ENCODE measurements around the gene DRGX. TPM values are rescaled to one million over a fixed set of nuclear protein-coding genes. Genes with fewer than 3 reads are reported as not detected.

DRGX gene
- total RNA-seq, 1 experiment from 2014 or later = not detected

GRCh38 chr10:49441488-49442476 lies 45.9 kb upstream of the DRGX start:
- ChIA-PET POLR2A (ENCODE audit: low non-redundant PET) (no interaction called here), CTCF (no interaction called here)
- BruUV-seq (replicated peaks) = no TSS peak
- intact Hi-C loops (cut with micrococcal nuclease; ENCODE audit: unreplicated experiment) = no loop called here
- Histone ChIP-seq H3K4me1 (ENCODE audit: insufficient read depth, low read length, poor library complexity, severe bottlenecking) (no peaks in the 10 kb centered on the region), H3K36me3 (ENCODE audit: insufficient read depth, low read length, poor library complexity, severe bottlenecking) (no peaks in the 10 kb centered on the region), H3K27me3 (replicated peaks; ENCODE audit: insufficient read depth, low read depth, low read length, poor library complexity) (no peaks in the 10 kb centered on the region), H3K9me3 (ENCODE audit: low read depth, low read length, poor library complexity, severe bottlenecking) (no peaks in the 10 kb centered on the region), H3K27ac (ENCODE audit: low read depth, low read length, poor library complexity, severe bottlenecking) (no peak overlapping the region), H3K4me3 (ENCODE audit: low read depth, low read length, poor library complexity, severe bottlenecking) (no peak overlapping the region)
- no peak for DNase-seq (ENCODE audit: low spot score)
- no peak for TF ChIP-seq CTCF (conservative IDR thresholded peaks at IDR 0.05; ENCODE audit: low read depth, low read length)
- TF ChIP-seq EZH2 (IDR thresholded peaks at IDR 0.05; ENCODE audit: borderline replicate concordance, low read depth, low read length, poor library complexity, severe bottlenecking) = no peak

- H3K27me3 ChIP-seq (replicated peaks; ENCODE audit: insufficient read depth, low read depth, low read length, poor library complexity) = no peaks in the 10 kb centered on the region
- no peak overlapping the region for H3K27ac ChIP-seq (ENCODE audit: low read depth, low read length, poor library complexity, severe bottlenecking)
- H3K9me3 ChIP-seq (ENCODE audit: low read depth, low read length, poor library complexity, severe bottlenecking) = no peaks in the 10 kb centered on the region
- H3K4me3 ChIP-seq (ENCODE audit: low read depth, low read length, poor library complexity, severe bottlenecking) = no peak overlapping the region
- intact Hi-C loops (cut with micrococcal nuclease; ENCODE audit: unreplicated experiment) = no loop called here
- H3K36me3 ChIP-seq (ENCODE audit: insufficient read depth, low read length, poor library complexity, severe bottlenecking) = no peaks in the 10 kb centered on the region
- no TSS peak for BruUV-seq (replicated peaks)
- DNase-seq (ENCODE audit: low spot score) = no peak
- CTCF ChIA-PET = no interaction called here
- TF ChIP-seq CTCF (conservative IDR thresholded peaks at IDR 0.05; ENCODE audit: low read depth, low read length) = no peak
- TF ChIP-seq EZH2 (IDR thresholded peaks at IDR 0.05; ENCODE audit: borderline replicate concordance, low read depth, low read length, poor library complexity, severe bottlenecking) = no peak
- POLR2A ChIA-PET (ENCODE audit: low non-redundant PET) = no interaction called here
- H3K4me1 ChIP-seq (ENCODE audit: insufficient read depth, low read length, poor library complexity, severe bottlenecking) = no peaks in the 10 kb centered on the region
These were observed 39.3 kb upstream of the DRGX start for GRCh38 chr10:49435225-49435624.

- Histone ChIP-seq H3K36me3 (ENCODE audit: insufficient read depth, low read length, poor library complexity, severe bottlenecking) (no peaks in the 10 kb centered on the region), H3K9me3 (ENCODE audit: low read depth, low read length, poor library complexity, severe bottlenecking) (no peaks in the 10 kb centered on the region), H3K27ac (ENCODE audit: low read depth, low read length, poor library complexity, severe bottlenecking) (no peak overlapping the region), H3K27me3 (replicated peaks; ENCODE audit: insufficient read depth, low read depth, low read length, poor library complexity) (no peaks in the 10 kb centered on the region), H3K4me3 (ENCODE audit: low read depth, low read length, poor library complexity, severe bottlenecking) (no peak overlapping the region), H3K4me1 (ENCODE audit: insufficient read depth, low read length, poor library complexity, severe bottlenecking) (no peaks in the 10 kb centered on the region)
- TF ChIP-seq CTCF (conservative IDR thresholded peaks at IDR 0.05; ENCODE audit: low read depth, low read length) (no peak), EZH2 (IDR thresholded peaks at IDR 0.05; ENCODE audit: borderline replicate concordance, low read depth, low read length, poor library complexity, severe bottlenecking) (no peak)
- ChIA-PET POLR2A (ENCODE audit: low non-redundant PET) (no interaction called here), CTCF (no interaction called here)
- BruUV-seq (replicated peaks) = no TSS peak
- DNase-seq (ENCODE audit: low spot score) = no peak
- intact Hi-C loops (cut with micrococcal nuclease; ENCODE audit: unreplicated experiment) = no loop called here
These were observed 37.2 kb upstream of the DRGX start for GRCh38 chr10:49433069-49433468.

All from A673 (cell line).